Adrenal gland (tissue), 12 donors: Measurements from ENCODE around the gene IL1A. TPM values are rescaled to one million over a fixed set of nuclear protein-coding genes. Genes with fewer than 3 reads are reported as not detected.

Source experiments
- DNase-seq, 7 donors: peaks; one replicate each; pipeline ENCODE4 v3.0.0-alpha.2; 2019 to 2020
- H3K27ac ChIP-seq, 5 donors: fragments of 200-600 bp; sonication (generic) in 4 of 5; 1 replicate in 3 of 5; 2 replicates in 2 of 5; pipeline versions ENCODE4 v1.5.1 to v1.8.0; 2016 to 2020; ENCODE audit warnings: mild to moderate bottlenecking in 1 of 5
- H3K27me3 ChIP-seq: fragments of 200-600 bp; 2 replicates; pipeline ENCODE4 v1.8.0; 2021
- H3K36me3 ChIP-seq, 2 donors: fragments of 200-600 bp; replicated peaks in 1 of 2; 1 replicate in 1 of 2; 2 replicates in 1 of 2; pipeline versions ENCODE4 v1.5.1 to v1.8.0; 2018 to 2022
- H3K4me1 ChIP-seq, 2 donors: fragments of 200-600 bp; replicated peaks in 1 of 2; 1 replicate in 1 of 2; 2 replicates in 1 of 2; pipeline versions ENCODE4 v1.5.1 to v1.8.0; 2018 to 2021
- H3K4me3 ChIP-seq, 4 donors: fragments of 200-600 bp; sonication (generic) in 3 of 4; one replicate each; pipeline ENCODE4 v1.5.1; 2016 to 2018
- H3K9me3 ChIP-seq, 3 donors: fragments of 200-600 bp; sonication (generic) in 1 of 3; replicated peaks in 1 of 3; 1 replicate in 2 of 3; 2 replicates in 1 of 3; pipeline versions ENCODE4 v1.5.1 to v1.8.0; 2016 to 2021
- POLR2A ChIP-seq, 2 donors: fragments of 450-650 bp; IDR thresholded peaks; one replicate each; pipeline ENCODE4 v1.6.1; 2017; ENCODE audit warnings: antibody characterized with exemption in 2 of 2, mild to moderate bottlenecking in 2 of 2, moderate library complexity in 1 of 2
- WGBS, 4 donors: extraction: QIAGEN DNeasy Blood & Tissue Kit in 2 of 4; methylation state at CpG; one replicate each; pipeline versions ENCODE4 v1.1.5 to v1.1.7; 2013 to 2017; 5-methylcytosine and 5-hydroxymethylcytosine counted together
- intact Hi-C, 2 donors: fragments of 100-400 bp; cut with DNase I; formaldehyde crosslinking; loops; one replicate each; pipeline versions ENCODE4 v1.14.1 to v1.15.0; 2022 to 2023
- polyA plus RNA-seq, 3 donors: library from polyadenylated mRNA; stranded (reverse); fragments of 200-250 nt in 2 of 3; fragments of 350-450 nt in 1 of 3; fragmentation: Illumina TruSeq in 1 of 3; extraction: RNeasy Lipid Tissue Mini Kit (QIAGEN cat#74804) in 1 of 3; gene quantifications; one replicate each; pipeline ENCODE4 v1.2.3, GENCODE V29; 2013 to 2014
- total RNA-seq, 9 donors: library from RNA; depleted of rRNA in 4 of 9; stranded (reverse); fragments of >200 nt in 4 of 9; fragments of 120-200 nt in 1 of 9; fragmentation: NEBNext Ultra II Directional in 1 of 9; extraction: Animal tissue kit (Norgen Biotek cat#: 25700) in 1 of 9; gene quantifications; one replicate each; pipeline versions ENCODE4 v1.1.0 to v1.2.4, GENCODE V29; 2013 to 2023
- TF ChIP-seq, protein P1 (sequence below), 6 experiments: fragments of 450-650 bp in 4 of 6; fragments of 200-600 bp in 2 of 6; sonication (generic) in 1 of 6; IDR thresholded peaks; 1 replicate in 5 of 6; 2 replicates in 1 of 6; pipeline versions ENCODE4 v1.5.1 to v1.8.0; 2016 to 2021; ENCODE audit warnings: antibody characterized with exemption in 6 of 6, mild to moderate bottlenecking in 2 of 6, moderate library complexity in 1 of 6
- donor health status: healthy with polysubstance abuse.
- donor health status: Bipolar disorder and iron deficiency.
- donor health status: DM: yes; HTN: yes; CAD: no.
- donor health status: DM: no; HTN: no; CAD: no.
- donor health status: DM: no; HTN: no; CAD: no.
- donor health status: DM: yes; HTN: yes; CAD: no.

Gene IL1A
- total and polyA plus RNA-seq, 12 donors: 0.07 to 0.67 (median 0.18) TPM; not detected in 9

DNA sequence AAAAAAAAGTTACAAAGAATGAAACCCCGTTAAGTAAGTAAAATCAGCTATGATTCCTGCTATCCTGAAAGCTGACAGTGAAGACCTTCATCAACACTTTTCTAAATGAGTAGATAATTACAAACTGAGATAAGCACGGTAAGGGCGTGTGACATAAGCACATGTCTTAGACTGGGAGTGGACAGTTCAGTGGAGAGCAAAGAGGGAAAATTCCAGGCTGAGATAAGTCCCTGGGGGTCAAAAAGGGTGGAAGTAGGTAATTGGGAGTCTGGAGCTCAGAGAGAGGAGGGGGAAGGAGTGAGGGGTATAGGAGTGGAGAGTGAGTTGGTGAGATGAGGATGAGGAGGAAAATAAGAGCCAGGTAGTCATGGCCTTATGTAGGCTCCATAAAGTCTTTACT lies 4.4 kb upstream of the IL1A start:
- Histone ChIP-seq H3K9me3 (no peaks in the 10 kb centered on the region), H3K4me3 (no peak overlapping the region), H3K4me1 (peaks cover 0 to 8% of the 10 kb centered on the region in 2 donors), H3K27ac (no peak overlapping the region), H3K27me3 (no peaks in the 10 kb centered on the region), H3K36me3 (no peaks in the 10 kb centered on the region)
- no peak for DNase-seq
- intact Hi-C loops: no loop called here
- TF ChIP-seq, protein P1, sequence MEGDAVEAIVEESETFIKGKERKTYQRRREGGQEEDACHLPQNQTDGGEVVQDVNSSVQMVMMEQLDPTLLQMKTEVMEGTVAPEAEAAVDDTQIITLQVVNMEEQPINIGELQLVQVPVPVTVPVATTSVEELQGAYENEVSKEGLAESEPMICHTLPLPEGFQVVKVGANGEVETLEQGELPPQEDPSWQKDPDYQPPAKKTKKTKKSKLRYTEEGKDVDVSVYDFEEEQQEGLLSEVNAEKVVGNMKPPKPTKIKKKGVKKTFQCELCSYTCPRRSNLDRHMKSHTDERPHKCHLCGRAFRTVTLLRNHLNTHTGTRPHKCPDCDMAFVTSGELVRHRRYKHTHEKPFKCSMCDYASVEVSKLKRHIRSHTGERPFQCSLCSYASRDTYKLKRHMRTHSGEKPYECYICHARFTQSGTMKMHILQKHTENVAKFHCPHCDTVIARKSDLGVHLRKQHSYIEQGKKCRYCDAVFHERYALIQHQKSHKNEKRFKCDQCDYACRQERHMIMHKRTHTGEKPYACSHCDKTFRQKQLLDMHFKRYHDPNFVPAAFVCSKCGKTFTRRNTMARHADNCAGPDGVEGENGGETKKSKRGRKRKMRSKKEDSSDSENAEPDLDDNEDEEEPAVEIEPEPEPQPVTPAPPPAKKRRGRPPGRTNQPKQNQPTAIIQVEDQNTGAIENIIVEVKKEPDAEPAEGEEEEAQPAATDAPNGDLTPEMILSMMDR (IDR thresholded peaks at IDR 0.05): no peak
- TF ChIP-seq POLR2A (IDR thresholded peaks at IDR 0.05): no peak
- 89 to 93% (median 91%) methylated on average over 3 of the region's 3 CpGs for WGBS, 4 donors

DNA sequence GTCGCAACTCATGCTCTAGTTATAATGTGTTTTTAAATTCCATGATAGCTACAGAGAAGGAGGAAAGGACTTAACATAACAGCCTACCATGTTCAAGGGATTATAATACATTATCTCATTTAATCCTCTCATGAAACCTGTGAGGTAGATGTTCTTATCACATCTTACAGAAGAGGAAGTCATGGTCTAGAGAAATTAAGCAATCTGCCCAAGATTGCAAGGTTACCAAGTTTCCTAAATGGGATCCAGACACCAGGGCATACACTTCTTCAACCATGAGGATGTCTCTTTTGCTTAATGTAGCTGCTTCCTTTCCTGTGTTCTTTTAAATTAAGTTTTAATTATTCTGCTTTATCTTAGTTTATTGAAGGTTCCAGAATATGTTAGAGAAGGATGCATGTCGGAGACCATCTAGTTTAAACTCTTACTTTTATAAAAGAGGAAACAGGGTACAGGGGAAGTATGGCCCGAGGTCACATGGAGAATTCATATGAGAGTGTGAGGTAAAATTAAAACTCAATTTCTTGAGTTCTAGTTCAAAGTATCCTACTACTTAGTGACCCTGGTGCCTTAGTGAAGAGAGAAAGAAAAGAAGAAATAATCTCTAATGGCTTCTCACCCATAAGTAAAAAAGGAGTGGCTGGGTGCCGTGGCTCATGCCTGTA lies 3.6 kb upstream of the IL1A start:
- H3K36me3 ChIP-seq: no peaks in the 10 kb centered on the region
- no peaks in the 10 kb centered on the region for H3K9me3 ChIP-seq
- TF ChIP-seq, protein P1 (IDR thresholded peaks at IDR 0.05): no peak
- no peak for TF ChIP-seq POLR2A (IDR thresholded peaks at IDR 0.05)
- H3K4me3 ChIP-seq: no peak overlapping the region
- H3K27me3 ChIP-seq: no peaks in the 10 kb centered on the region
- H3K4me1 ChIP-seq: peaks cover 0 to 5% of the 10 kb centered on the region in 2 donors
- H3K27ac ChIP-seq: no peak overlapping the region
- DNase-seq: no peak
- intact Hi-C loops: no loop called here
- WGBS, 4 donors: 80 to 88% (median 83%) methylated on average over 4 of the region's 4 CpGs

DNA sequence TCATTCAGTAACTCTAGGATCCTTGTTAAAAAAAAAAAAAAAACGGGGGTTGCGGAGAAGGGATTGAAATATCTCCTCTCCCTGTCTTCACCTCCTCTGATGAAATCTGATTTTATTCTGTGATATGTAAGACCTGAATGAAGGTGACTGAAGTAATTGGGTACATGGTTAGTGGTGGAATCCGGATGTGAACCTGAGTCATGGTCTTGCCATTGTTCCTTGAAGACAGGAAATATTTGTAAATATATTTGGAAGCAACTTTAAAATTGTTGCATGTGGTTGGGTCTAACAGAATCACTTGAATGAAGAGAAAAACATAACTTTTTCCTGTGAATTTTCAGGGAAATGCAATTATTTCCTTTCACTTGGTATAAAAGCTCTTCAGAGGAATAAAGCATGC lies 3.0 kb upstream of the IL1A start:
- Histone ChIP-seq H3K27me3 (no peaks in the 10 kb centered on the region), H3K36me3 (no peaks in the 10 kb centered on the region), H3K4me1 (peaks cover 0 to 5% of the 10 kb centered on the region in 2 donors), H3K27ac (no peak overlapping the region), H3K4me3 (no peak overlapping the region), H3K9me3 (no peaks in the 10 kb centered on the region)
- no peak for DNase-seq
- intact Hi-C loops: no loop called here
- TF ChIP-seq POLR2A (IDR thresholded peaks at IDR 0.05): no peak
- TF ChIP-seq, protein P1 (IDR thresholded peaks at IDR 0.05): no peak
- WGBS, 4 donors: 84 to 88% (median 86%) methylated on average over 3 of the region's 3 CpGs

DNA sequence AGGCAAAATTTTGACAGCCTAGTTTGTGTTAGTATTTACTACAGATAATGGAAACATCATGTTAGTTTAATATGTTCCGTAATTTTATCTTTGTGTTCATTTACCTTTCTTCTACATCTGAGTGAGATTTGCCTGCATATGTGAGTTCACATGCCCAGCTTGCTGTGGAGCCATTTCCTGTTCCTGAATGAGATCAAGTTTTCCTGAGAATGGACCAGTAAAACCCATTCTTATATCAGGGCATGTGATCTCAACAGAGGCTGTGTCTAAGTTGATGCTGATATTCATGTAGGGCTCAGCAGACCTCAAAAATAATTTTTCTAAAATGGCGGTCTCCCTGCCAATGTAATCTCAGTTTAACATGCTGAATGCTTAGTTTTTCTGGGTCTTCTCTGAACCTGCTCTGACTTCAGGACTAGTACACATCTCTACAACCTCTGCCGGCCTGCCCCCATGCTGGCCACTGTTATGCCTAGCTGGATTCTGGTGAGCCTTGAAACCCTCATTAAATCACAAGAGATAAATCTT lies 1.0 kb downstream of the IL1A start:
- intact Hi-C loops: no loop called here
- Histone ChIP-seq H3K4me3 (no peak overlapping the region), H3K27ac (no peak overlapping the region), H3K27me3 (no peaks in the 10 kb centered on the region), H3K36me3 (no peaks in the 10 kb centered on the region), H3K9me3 (no peaks in the 10 kb centered on the region), H3K4me1 (peaks cover 0 to 5% of the 10 kb centered on the region in 2 donors)
- WGBS, 4 donors: 92 to 94% (median 93%) methylated on average over 3 of the region's 3 CpGs
- TF ChIP-seq, protein P1 (IDR thresholded peaks at IDR 0.05): no peak
- no peak for TF ChIP-seq POLR2A (IDR thresholded peaks at IDR 0.05)
- no peak for DNase-seq
